GM08714 (cell line): ENCODE data around the gene MTNR1A.
"Not testable (repeated sequence)": the region's sequence is repeated elsewhere in the genome, so short reads cannot be mapped to it uniquely, and the experiment has no call there.

ENCODE experiments used
- H3K4me3 ChIP-seq: fragments of 200-500 bp; sonication (Bioruptor generic); 2 replicates; pipeline ENCODE4 v1.5.1; 2014; ENCODE audit warnings: mild to moderate bottlenecking, low read length, inconsistent platforms
- ZNF274 ChIP-seq: IDR thresholded peaks from 2 replicates; pipeline ENCODE4 v1.6.1; 2012; ENCODE audit warnings: mild to moderate bottlenecking, low read depth, low read length

The MTNR1A gene

DNA sequence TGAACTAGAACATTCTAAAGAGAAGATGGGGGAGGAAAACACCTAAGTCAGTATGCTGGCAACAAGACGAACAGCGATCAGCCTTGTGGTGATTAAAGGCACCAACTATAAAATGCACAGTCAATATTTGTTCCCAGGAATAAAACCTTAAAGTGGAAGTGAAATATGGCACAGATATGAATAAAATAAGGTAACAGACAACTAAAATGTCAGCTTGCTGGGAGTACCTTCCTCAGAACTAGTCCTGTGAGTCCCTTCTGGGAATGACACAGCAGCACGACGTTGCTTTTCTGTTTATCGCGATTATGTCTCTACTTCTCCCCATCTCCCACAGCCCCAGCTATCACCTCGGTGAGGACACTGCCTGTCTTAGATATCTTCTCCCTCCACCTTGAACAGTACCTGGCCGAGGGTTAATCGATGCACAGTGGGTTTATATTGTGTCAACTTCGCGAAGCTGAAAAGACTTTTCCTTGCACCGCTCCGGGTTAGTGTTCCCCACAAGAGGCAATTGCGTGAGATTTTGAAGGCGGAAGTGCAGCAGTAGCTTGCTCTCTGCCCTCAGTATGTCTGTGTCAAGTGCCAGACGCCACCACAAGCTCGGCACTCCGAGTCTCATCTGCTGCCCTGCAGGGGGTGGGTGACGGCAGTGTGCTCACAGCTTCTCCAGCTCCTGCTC, 17.4 kb downstream of the MTNR1A start:
- H3K4me3 ChIP-seq: no peak overlapping the region
- TF ChIP-seq ZNF274: no peak

DNA sequence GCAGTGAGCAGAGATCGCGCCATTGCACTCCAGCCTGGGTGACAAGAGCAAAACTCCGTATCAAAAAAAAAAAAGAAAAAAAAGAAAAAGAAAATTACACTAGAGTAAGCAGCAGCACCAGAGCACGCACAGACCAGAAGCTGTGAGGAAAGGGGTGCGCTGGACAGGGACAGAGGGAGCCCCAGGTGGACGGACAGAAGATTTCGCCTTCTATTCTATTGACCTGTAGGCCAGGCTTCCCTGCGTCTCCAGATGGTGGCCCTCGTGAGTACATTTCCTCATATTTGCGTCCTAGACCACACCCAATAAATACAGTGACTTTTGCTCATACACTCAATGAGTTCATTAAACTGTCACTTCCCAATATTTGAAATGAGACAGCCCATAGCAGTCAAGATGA, 19.1 kb downstream of the MTNR1A start:
- no peak overlapping the region for H3K4me3 ChIP-seq
- no peak for TF ChIP-seq ZNF274

GRCh38 chr4:186534056-186534455, 21.3 kb downstream of the MTNR1A start:
- no peak overlapping the region for H3K4me3 ChIP-seq
- no peak for TF ChIP-seq ZNF274

- not testable (repeated sequence) for H3K4me3 ChIP-seq
Measured at GRCh38 chr4:186523927-186524326, 31.4 kb downstream of the MTNR1A start.

DNA sequence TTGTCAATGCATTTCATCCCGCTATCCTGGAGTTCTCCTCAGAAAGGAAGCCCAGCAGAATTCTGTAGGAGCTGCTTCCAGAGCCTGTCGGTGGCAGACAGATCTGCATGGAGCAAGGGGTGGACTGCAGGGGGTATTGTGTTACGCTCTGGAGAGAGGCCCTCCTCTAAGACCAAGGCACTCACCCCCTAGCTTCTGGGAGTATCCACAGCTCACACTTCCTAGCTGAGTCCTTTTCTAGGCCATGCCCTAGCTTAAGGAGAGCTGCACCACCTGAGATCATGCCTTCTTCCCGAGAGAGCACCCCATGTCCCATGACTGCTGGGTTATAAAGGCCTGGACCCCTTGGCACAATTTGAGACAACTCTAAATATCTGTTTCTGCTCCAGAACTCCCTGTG, 39.1 kb downstream of the MTNR1A start:
- no peak for TF ChIP-seq ZNF274
- no peak overlapping the region for H3K4me3 ChIP-seq

GRCh38 chr4:186514271-186514950, 41.0 kb downstream of the MTNR1A start:
- no peak overlapping the region for H3K4me3 ChIP-seq
- no peak for TF ChIP-seq ZNF274

- not testable (repeated sequence) for H3K4me3 ChIP-seq
Measured at GRCh38 chr4:186504771-186505170, 50.6 kb downstream of the MTNR1A start.

- no peak overlapping the region for H3K4me3 ChIP-seq
Measured at GRCh38 chr4:186502231-186502630, 53.1 kb downstream of the MTNR1A start.

DNA sequence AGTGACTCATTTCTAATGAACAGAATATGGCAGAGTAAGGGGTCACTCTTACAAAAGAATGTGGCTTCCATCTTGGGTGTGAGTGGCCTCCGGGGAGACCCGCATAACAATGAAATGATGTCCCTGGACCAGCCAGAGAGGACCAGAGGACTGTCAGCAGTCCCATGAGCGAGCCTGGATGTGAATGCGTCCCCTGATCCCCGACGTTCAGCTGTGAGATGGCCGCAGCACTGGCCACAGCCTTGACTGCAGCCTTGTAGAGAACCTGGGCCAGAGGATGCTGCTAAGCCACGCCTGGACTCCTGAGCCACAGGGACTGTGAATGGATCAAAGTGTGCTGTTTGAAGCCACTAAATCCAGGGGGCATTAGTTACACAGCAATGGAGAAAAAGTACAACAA, 53.8 kb downstream of the MTNR1A start:
- H3K4me3 ChIP-seq: no peak overlapping the region

More at GRCh38 chr4:186502231-186502630, 53.1 kb downstream of the MTNR1A start:
- TF ChIP-seq ZNF274: no peak

GRCh38 chr4:186500721-186501304, 54.6 kb downstream of the MTNR1A start:
- no peak for TF ChIP-seq ZNF274
- no peak overlapping the region for H3K4me3 ChIP-seq

More for the DNA sequence above, 53.8 kb downstream of the MTNR1A start:
- TF ChIP-seq ZNF274: no peak

DNA sequence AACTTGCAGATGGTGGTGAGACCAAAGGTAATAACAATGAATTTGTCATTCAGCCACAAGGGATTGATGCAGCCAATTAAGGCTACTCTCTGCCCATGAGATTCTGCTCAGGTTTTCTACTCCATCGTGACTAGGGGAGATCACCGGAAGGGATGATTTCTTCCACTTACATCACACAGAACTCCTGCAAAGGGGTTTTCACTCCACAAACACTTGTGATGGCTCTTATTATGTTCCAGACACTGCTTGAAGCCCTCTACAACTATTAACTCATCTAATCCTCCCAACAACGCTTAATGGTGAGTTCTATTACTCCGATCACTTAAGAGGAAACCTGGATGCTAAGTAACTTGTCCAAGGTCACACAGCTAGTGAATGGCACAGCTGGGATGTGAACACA, 55.9 kb downstream of the MTNR1A start:
- no peak for TF ChIP-seq ZNF274
- no peak overlapping the region for H3K4me3 ChIP-seq

GRCh38 chr4:186497043-186497442, 58.3 kb downstream of the MTNR1A start:
- no peak overlapping the region for H3K4me3 ChIP-seq
- TF ChIP-seq ZNF274: no peak

DNA sequence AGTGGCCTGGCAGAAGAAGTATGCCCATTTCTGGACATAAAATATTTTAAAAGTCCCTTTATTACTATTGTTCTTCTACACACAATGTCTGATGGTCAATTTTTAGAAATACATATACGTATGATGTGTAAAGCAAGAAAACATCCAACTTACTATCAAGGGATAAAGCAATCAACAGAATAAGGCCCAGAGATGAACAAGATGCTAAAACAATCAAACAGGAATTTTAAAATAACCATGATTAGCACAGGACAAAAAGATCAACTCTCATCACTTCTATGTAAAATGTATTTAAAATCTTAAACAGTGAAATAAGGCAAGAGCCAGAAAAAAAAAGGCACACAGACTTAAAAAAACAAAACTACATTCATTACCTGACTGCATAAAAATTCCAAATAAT, 60.9 kb downstream of the MTNR1A start:
- no peak for TF ChIP-seq ZNF274
- no peak overlapping the region for H3K4me3 ChIP-seq

GRCh38 chr4:186487726-186488125, 67.6 kb downstream of the MTNR1A start:
- no peak for TF ChIP-seq ZNF274
- H3K4me3 ChIP-seq: no peak overlapping the region

DNA sequence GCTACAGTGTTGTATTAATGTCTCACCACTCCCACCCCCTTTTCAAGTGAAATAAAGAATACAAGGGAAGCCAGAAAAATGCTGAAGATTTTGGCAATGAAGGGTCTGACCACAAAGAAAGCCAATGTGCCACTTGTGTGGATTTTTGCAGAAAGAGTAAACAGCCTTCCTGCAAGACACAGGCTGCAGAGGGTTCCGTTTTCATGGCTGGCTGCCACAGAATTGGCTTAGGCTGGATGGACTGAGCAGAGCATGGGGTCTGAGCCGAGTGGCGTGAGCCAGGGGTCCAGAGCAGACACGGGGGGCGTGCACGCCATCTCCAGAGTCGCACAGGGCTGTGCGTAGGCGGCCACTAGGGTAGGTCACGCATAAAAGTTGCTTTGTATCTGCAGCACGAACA, 69.2 kb downstream of the MTNR1A start:
- no peak for TF ChIP-seq ZNF274
- no peak overlapping the region for H3K4me3 ChIP-seq
